EH (cell line): Measurements from ENCODE around the gene ZBTB12.
A peak's percentile ranks its signal among the peaks of the same experiment; 100 is the strongest.
"Not testable (repeated sequence)": the region's sequence is repeated elsewhere in the genome, so short reads cannot be mapped to it uniquely, and the experiment has no call there.

Experiments used
- DNase-seq: peaks from one replicate; pipeline ENCODE4 v3.0.0-alpha.2; 2015; ENCODE audit warnings: low read depth

ZBTB12 gene, protein sequence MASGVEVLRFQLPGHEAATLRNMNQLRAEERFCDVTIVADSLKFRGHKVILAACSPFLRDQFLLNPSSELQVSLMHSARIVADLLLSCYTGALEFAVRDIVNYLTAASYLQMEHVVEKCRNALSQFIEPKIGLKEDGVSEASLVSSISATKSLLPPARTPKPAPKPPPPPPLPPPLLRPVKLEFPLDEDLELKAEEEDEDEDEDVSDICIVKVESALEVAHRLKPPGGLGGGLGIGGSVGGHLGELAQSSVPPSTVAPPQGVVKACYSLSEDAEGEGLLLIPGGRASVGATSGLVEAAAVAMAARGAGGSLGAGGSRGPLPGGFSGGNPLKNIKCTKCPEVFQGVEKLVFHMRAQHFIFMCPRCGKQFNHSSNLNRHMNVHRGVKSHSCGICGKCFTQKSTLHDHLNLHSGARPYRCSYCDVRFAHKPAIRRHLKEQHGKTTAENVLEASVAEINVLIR

DNA sequence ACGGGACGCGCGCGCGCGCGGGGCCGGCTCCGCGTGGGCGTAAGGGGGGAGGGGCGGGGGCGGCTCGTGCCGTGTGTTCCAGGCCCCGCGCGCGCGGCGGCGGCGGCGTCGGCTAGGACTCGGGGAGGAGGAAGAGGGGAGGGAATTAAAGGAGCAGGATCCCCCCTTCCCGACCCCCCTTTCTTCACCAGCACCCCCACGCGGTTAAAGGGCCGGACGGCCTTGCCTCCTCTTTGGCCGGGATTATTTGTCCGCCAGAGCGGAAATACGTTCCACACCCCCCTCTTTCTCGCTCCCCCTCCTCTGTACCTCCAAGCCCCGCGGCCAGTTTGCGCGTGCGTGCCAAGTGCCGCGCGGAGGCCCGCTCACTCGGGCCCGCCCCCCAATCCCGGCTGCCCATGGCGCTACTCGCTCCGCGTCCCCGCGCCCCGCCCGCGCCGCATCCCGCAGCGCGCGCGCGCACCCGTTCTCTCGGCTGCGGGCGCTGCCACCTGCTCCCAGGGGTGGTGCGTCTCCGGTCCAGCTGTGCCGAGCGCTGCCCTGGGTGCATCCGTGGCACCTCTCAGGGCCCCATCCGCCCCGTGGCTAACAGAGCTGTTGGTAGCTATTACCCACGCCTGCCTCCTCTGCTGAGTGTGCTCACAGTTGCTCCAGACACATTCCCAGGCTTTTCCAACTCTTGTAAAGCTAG is at the start of gene ZBTB12:
Gene ZBTB12 (minus strand): TSS at position 134 of the 691 bp plus-strand sequence. CDS start 781 bp downstream, outside the sequence.
- peak; percentile 95 for DNase-seq

DNA sequence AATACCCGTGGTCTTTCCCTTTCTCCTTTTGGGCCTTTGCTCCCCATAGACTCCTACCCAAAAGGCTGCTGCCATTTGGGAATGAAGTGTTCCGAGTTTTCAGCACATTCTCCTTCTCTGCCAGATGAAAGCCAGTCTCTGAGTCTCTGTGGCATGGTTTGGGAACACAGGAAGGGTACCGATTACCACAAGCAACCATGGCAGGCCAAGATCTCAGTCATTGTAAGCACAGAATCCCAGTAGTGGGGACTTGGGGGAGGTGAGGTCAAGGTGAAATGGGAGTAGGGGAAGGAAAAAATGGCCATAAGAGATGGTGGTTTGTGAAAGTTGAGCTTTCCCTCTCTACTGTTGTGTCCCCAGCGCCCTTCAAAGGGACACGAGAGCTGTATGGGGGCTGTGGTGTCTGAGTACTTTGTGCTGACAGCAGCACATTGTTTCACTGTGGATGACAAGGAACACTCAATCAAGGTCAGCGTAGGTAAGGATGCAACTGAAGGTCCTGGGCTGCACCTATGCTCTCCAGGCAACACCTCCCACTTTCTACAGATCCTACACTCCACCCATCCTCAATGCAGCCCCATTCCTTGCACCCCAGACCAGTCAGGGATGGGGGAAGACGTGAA is 48.2 kb upstream of the ZBTB12 start:
- no peak for DNase-seq

DNA sequence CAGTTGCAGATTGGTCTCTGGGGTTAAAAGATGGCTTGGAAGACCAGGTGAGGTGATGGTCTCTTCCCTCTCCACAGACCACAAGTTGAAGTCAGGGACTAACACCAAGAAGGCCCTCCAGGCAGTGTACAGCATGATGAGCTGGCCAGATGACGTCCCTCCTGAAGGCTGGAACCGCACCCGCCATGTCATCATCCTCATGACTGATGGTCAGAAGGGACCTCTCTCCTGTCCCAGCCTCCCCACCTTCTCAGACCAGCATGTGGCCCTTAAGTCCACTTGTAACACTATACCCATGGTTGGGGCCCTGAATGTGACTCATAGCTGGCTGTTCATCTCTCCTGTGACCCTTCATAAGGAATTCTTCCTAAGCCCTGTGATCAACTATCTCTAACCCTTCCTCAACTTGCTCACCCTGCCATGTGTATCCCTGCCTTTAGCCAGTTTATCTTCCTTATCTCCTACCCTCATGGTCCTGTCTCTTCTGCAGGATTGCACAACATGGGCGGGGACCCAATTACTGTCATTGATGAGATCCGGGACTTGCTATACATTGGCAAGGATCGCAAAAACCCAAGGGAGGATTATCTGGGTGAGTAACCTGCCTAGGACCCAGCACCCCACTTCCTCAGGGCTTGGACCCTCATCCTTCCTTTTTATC is 47.0 kb upstream of the ZBTB12 start:
- peak; percentile 24 for DNase-seq

DNA sequence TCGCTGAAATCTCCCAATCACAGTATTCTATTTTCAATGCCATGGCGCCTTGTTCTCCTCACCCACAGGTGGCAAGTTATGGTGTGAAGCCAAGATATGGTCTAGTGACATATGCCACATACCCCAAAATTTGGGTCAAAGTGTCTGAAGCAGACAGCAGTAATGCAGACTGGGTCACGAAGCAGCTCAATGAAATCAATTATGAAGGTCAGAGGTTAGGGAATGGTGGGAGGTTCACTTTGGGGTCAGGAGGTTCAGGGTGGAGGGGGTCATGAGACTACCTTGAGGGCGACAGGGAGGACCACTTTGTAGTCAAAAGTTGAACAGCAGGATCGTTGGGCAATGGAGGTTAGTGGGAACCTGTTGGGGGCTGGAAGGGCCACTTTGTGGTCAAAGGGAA is 46.4 kb upstream of the ZBTB12 start:
- no peak for DNase-seq

DNA sequence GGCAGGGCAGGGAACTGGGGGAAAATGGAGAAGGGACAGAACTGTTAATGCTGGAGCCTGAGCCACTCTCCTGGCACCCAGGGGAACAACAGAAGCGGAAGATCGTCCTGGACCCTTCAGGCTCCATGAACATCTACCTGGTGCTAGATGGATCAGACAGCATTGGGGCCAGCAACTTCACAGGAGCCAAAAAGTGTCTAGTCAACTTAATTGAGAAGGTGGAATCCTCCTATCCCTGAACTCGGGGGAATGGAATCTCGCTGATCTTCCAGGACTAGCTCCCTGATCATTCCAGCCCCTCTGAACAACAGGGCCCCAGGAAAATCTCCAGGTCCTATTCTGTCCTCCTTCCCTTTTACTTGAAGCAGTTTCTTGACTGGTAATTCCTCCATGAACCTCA is 46.0 kb upstream of the ZBTB12 start:
- no peak for DNase-seq

DNA sequence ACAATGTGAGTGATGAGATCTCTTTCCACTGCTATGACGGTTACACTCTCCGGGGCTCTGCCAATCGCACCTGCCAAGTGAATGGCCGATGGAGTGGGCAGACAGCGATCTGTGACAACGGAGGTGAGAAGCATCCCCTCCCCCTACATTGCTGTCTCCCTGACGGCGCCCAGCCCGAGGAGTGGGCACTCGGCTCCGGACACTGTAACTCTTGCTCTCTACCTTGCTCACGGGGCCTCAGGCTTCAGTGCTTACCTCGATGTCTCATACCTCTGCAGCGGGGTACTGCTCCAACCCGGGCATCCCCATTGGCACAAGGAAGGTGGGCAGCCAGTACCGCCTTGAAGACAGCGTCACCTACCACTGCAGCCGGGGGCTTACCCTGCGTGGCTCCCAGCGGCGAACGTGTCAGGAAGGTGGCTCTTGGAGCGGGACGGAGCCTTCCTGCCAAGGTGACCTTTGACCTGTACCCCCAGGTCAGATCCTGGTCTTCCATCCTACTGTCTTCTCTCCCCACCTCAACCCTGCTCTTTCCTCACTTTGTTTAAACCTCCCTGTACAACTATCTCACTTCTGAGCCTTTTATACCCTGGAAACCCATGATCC is 45.3 kb upstream of the ZBTB12 start:
- DNase-seq = no peak

DNA sequence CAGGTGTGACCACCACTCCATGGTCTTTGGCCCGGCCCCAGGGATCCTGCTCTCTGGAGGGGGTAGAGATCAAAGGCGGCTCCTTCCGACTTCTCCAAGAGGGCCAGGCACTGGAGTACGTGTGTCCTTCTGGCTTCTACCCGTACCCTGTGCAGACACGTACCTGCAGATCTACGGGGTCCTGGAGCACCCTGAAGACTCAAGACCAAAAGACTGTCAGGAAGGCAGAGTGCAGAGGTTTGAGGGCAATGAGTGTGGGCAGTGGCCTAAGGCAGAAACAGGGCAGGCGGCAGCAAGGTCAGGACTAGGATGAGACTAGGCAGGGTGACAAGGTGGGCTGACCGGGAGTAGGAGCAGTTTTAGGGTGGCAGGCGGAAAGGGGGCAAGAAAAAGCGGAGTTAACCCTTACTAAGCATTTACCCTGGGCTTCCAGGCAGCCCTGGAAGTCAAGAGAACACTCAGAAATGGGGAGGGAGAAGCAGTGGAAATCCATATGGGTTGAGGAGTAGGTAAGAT is 44.5 kb upstream of the ZBTB12 start:
- DNase-seq = no peak

DNA sequence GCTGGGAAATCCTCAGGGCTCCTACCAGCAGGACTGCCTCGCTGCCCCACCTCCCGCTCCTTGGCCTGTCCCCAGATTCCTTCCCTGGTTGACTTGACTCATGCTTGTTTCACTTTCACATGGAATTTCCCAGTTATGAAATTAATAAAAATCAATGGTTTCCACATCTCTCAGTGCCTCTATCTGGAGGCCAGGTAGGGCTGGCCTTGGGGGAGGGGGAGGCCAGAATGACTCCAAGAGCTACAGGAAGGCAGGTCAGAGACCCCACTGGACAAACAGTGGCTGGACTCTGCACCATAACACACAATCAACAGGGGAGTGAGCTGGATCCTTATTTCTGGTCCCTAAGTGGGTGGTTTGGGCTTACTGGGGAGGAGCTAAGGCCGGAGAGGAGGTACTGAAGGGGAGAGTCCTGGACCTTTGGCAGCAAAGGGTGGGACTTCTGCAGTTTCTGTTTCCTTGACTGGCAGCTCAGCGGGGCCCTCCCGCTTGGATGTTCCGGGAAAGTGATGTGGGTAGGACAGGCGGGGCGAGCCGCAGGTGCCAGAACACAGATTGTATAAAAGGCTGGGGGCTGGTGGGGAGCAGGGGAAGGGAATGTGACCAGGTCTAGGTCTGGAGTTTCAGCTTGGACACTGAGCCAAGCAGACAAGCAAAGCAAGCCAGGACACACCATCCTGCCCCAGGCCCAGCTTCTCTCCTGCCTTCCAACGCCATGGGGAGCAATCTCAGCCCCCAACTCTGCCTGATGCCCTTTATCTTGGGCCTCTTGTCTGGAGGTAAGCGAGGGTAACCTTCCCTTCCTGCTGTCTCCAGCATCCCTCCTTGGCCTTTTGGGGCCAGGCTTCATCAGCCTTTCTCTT is 43.9 kb upstream of the ZBTB12 start, which contains the start of gene CFB:
Gene CFB (plus strand): TSS at position 589 of the 863 bp plus-strand sequence. CDS start 127 bp downstream, at position 716.
- peak; percentile 82 for DNase-seq

DNA sequence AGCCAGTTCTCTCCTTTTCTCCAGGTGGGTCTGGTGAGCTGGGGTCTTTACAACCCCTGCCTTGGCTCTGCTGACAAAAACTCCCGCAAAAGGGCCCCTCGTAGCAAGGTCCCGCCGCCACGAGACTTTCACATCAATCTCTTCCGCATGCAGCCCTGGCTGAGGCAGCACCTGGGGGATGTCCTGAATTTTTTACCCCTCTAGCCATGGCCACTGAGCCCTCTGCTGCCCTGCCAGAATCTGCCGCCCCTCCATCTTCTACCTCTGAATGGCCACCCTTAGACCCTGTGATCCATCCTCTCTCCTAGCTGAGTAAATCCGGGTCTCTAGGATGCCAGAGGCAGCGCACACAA is 43.2 kb upstream of the ZBTB12 start:
- DNase-seq = no peak

DNA sequence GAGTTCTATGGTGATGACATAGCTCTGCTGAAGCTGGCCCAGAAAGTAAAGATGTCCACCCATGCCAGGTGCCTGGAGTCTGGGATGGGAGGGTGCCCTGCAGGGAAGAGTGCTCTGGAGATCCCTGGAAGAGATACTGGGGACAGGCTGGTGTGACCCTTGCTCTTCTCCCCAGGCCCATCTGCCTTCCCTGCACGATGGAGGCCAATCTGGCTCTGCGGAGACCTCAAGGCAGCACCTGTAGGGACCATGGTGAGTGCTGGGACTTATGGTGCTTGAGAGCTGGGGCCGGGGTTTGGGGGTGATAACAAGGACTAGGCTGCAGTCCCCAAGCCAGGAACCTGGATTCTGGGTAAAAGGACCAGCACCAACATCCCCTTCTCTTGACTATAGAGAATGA is 41.9 kb upstream of the ZBTB12 start:
- no peak for DNase-seq

DNA sequence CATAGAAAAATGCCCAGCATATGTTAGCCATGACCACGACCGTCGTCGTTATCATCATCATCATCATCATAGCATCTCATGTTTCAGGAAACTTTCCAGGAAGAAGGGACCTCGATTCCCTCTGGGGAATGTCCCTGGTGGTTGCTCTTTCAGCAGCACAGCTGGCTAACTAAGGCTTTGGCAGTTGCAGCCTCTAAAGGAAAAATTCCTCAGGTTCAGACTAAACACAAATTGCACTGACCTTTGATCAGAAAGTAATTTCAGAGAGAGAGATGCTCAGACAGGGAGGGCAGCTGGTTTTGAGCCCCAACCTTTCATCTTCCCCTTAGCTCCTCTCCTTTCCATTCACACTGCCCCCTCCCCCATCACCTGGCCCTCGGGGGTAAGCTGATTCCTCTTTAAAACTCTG is 38.4 kb upstream of the ZBTB12 start:
- peak; percentile 78 for DNase-seq

DNA sequence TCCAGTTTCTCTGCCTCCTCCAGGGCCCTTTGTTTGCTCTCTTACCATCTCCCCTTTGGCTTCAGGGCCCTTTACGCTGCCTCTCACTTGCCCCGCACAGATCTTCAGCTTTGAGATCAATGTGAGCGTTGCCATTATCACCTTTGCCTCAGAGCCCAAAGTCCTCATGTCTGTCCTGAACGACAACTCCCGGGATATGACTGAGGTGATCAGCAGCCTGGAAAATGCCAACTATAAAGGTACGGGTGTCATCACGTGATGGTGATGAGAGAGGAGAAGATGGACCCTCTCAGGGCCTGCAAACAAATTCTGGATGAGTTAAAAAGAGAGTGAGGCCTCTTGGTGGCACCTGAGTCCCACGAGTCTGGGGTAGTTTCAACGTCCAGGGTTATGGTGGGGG is 33.9 kb upstream of the ZBTB12 start:
- no peak for DNase-seq

DNA sequence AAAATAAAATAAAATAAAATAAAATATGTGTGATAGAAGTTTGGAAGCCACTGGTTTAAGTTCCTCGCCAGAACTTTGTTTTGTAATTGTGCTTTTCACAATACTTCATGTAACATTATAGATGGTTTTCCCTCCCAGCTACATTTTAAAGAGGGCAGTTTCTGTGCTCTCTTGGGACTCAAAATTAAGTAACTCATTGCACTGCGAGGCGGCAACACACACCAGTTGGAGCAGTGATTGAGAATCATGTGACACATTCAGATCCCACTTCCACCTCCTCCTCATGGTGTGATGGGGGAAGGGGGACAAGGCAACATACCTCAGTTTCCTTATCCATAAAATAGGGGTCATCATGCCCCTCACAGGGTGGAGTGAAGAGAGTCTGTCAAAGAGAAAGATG is 33.1 kb upstream of the ZBTB12 start:
- no peak for DNase-seq

DNA sequence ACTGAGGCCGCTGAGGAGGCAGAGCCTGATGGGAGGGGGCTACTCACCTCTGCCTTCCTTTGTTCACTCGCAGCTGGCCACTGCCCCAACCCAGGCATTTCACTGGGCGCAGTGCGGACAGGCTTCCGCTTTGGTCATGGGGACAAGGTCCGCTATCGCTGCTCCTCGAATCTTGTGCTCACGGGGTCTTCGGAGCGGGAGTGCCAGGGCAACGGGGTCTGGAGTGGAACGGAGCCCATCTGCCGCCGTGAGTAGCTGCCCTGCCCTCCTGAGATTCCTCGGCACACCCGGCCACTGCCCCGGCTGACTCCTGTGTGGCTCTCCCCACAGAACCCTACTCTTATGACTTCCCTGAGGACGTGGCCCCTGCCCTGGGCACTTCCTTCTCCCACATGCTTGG is 31.7 kb upstream of the ZBTB12 start:
- no peak for DNase-seq

DNA sequence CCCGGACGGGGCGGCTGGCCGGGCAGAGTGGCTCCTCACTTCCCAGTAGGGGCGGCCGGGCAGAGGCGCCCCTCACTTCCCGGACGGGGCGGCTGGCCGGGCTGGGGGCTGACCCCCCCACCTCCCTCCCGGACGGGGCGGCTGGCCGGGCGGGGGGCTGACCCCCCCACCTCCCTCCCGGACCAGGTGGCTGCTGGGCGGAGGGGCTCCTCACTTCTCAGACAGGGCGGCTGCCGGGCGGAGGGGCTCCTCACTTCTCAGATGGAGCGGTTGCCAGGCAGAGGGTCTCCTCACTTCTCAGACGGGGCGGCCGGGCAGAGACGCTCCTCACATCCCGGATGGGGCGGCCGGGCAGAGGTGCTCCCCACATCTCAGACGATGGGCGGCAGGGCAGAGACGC is 30.3 kb upstream of the ZBTB12 start:
- DNase-seq = not testable (repeated sequence)

DNA sequence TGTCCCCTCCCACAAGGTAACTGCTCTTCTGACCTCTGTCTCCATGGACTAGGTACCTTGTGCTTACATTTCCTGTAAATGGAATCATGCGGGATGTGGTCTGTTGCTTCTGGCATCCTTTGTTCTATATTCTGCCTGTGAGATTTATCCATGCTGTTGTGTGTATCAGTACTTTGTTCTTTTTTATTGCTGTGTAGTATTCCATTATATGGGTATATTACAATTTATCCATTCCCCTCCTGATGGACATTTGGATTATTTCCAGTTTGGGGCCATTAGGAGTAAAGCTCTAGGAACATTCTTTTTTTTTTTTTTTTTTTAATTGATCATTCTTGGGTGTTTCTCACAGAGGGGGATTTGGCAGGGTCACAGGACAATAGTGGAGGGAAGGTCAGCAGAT is 29.1 kb upstream of the ZBTB12 start:
- no peak for DNase-seq

DNA sequence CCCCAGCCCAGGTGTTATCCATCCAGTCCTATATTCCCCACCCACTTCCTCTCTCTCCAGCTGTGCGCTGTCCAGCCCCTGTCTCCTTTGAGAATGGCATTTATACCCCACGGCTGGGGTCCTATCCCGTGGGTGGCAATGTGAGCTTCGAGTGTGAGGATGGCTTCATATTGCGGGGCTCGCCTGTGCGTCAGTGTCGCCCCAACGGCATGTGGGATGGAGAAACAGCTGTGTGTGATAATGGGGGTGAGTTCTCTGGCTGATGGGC is 26.7 kb upstream of the ZBTB12 start:
- DNase-seq = no peak

DNA sequence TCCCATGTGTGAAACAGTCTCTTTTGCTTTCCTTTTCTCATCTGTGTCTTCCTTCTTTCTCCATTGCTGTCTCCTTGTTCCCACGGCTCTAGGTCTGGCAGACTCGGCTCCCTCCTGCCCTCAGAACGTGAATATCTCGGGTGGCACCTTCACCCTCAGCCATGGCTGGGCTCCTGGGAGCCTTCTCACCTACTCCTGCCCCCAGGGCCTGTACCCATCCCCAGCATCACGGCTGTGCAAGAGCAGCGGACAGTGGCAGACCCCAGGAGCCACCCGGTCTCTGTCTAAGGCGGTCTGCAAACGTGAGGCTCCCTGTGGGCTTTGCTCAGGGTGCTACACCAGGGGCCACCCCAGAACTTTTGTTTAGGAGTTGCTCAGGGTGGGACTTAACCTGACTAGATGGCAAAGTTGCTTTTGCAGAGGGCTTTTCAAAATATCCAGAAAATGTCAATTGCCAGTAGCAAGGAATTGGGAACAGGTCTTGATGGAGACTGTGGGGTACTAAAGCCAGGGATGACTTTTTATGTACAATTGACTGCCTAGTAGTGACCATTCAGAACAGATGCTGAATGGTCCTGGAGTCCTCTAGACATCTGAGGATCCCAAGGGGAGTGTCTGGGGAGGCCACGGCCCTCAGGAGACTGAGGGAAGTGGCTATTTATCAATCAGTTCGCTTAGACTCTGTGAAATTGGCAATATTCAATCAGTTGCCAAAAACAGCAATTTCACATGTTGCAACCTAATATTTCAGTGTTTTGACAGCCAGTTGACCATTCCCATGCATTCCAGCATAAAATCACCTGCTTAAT is 26.2 kb upstream of the ZBTB12 start:
- DNase-seq = no peak

DNA sequence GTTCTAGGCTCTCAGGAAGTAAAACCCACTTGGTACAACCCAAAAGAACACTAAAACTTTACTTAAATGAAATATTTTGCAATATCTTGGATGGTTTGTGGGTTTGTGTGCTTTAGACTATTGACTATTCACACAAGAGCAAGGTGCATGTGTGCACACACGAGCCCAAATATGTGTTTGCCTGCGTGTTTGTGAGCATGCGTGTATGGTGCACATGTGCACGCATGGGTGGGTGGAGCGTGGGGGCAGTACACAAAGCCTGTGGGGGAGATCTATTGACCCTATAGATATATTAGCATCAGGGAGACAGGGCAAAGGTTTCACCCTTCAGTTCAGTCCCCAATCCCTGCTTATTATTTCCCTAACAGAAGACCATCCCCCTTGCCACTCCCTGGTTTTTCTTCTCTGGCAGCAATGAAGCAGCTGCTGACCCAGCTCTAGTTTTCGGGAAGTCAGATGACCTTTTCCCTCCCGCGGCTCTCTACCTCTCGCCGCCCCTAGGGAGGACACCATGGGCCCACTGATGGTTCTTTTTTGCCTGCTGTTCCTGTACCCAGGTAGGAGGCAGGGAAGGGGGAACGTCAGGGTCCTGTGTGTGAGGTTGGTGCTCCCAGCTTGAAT is 25.5 kb upstream of the ZBTB12 start, which contains the start of gene C2:
Gene C2 (plus strand): TSS at position 476 of the 621 bp plus-strand sequence. CDS start 36 bp downstream, at position 512.
- DNase-seq = no peak

DNA sequence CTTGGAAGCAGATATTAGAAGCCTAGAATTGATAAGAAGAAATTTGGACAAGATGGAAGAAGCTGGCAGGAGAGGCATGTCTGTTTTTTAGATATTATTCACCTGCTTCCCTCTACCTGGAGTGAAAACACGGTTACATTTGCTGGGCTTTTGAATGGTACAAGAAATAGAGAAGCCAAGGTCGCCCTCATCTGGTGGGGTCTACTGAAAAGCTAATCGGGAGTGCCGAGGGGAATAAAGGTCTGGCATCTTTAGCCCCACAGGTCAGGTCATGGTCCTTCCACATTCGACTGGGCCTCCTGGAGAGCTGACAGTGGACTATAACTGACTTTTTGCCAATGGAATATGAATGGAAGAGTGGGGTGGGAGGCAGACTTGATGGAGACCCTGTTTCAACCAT is 21.1 kb upstream of the ZBTB12 start:
- DNase-seq = peak; percentile 12
